C4-2B (cell line): ENCODE measurements around the gene SLC2A2.

Source experiments
- H3K27ac ChIP-seq: fragments of 450-650 bp; 2 replicates; pipeline ENCODE4 v1.5.1; 2017
- ZFX ChIP-seq: fragments of 450-650 bp; IDR thresholded peaks from 2 replicates; pipeline ENCODE4 v1.6.1; 2017
- TF ChIP-seq, protein P1 (sequence below): fragments of 450-650 bp; conservative IDR thresholded peaks from 2 replicates; pipeline ENCODE4 v1.5.1; 2017; ENCODE audit warnings: mild to moderate bottlenecking

The SLC2A2 gene

GRCh38 chr3:171026597-171027293, at the start of gene SLC2A2:
Gene SLC2A2, minus strand, starts transcription at chr3:171026720. Its CDS starts 50 bp downstream, at chr3:171026670.
- no peak within 1 kb of the TSS for H3K27ac ChIP-seq
- TF ChIP-seq, protein P1, sequence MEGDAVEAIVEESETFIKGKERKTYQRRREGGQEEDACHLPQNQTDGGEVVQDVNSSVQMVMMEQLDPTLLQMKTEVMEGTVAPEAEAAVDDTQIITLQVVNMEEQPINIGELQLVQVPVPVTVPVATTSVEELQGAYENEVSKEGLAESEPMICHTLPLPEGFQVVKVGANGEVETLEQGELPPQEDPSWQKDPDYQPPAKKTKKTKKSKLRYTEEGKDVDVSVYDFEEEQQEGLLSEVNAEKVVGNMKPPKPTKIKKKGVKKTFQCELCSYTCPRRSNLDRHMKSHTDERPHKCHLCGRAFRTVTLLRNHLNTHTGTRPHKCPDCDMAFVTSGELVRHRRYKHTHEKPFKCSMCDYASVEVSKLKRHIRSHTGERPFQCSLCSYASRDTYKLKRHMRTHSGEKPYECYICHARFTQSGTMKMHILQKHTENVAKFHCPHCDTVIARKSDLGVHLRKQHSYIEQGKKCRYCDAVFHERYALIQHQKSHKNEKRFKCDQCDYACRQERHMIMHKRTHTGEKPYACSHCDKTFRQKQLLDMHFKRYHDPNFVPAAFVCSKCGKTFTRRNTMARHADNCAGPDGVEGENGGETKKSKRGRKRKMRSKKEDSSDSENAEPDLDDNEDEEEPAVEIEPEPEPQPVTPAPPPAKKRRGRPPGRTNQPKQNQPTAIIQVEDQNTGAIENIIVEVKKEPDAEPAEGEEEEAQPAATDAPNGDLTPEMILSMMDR: no peak
- TF ChIP-seq ZFX: no peak

GRCh38 chr3:171072432-171072831, 45.9 kb upstream of the SLC2A2 start:
- TF ChIP-seq ZFX: no peak
- TF ChIP-seq, protein P1: no peak

GRCh38 chr3:171068658-171069057, 42.1 kb upstream of the SLC2A2 start:
- TF ChIP-seq, protein P1: no peak
- no peak for TF ChIP-seq ZFX
- H3K27ac ChIP-seq: no peak overlapping the region

More at GRCh38 chr3:171072432-171072831, 45.9 kb upstream of the SLC2A2 start:
- H3K27ac ChIP-seq: no peak overlapping the region

DNA sequence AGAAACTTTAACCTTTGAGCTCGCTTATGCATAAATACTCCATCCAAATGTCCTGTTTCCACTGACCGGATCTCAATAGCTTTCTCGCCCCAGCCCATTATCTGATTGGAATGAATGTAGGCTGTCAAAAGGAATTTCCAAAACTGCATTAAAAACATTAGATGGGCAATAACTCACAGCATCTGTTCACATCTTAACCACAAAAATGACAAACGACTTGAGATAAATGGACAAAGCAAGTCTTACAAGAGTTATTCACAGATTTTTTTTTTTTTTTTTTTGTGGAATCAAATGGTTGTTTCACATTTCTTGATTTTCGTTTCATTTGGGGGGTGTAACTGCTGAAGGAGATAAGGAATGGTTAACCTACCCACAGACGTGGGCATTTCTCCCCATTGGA, 39.7 kb upstream of the SLC2A2 start:
- no peak overlapping the region for H3K27ac ChIP-seq

DNA sequence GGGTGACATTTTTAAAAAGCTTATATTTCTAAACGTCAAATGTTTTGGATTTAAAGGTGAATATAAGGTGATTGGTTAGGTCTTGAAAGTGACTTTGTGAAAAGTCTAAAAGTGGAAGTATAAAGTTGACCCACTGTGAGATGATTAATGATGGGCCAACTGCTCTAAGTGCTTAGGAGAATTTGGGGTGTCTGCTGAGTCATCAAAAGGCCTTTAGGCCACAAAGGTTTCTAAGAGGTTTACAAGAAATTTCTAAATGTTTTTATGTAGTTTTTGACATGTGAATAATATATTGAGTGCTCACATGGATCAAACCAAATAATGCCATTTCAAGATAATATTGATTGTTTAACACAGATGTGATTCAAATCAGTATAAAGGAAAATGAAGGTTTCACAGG, 39.2 kb upstream of the SLC2A2 start:
- H3K27ac ChIP-seq: no peak overlapping the region
- TF ChIP-seq, protein P1: no peak
- no peak for TF ChIP-seq ZFX

More for the DNA sequence above, 39.7 kb upstream of the SLC2A2 start:
- TF ChIP-seq, protein P1: no peak
- TF ChIP-seq ZFX: no peak

GRCh38 chr3:171064461-171064860, 37.9 kb upstream of the SLC2A2 start:
- H3K27ac ChIP-seq: no peak overlapping the region
- TF ChIP-seq, protein P1: no peak
- TF ChIP-seq ZFX: no peak

- H3K27ac ChIP-seq: no peak overlapping the region
- TF ChIP-seq, protein P1: no peak
- no peak for TF ChIP-seq ZFX
Observed at GRCh38 chr3:171061749-171062148, 35.2 kb upstream of the SLC2A2 start.
